ENCODE measurements around the gene UBE2Q1.

- TF ChIP-seq CTCF (IDR thresholded peaks at IDR 0.05; ENCODE audit: insufficient read depth, low read length), result no peak
- TF ChIP-seq POLR2AphosphoS5 (IDR thresholded peaks at IDR 0.05; ENCODE audit: low read depth), result no peak
- no peak for TF ChIP-seq GABPA (IDR thresholded peaks at IDR 0.05; ENCODE audit: low read depth)
Observed at GRCh38 chr1:154589780-154590179, 31.3 kb upstream of the UBE2Q1 start.
